Nephron (organoid): ENCODE measurements around the gene ACTL8.

Experiments used
- H3K27ac Mint-ChIP-seq, 3 experiments: 2 replicates each; pipeline ENCODE4 v1.8.0; 2020; ENCODE audit warnings: mixed read lengths in 3 of 3, mild to moderate bottlenecking in 2 of 3, moderate library complexity in 1 of 3
- H3K27me3 Mint-ChIP-seq: 2 replicates; pipeline ENCODE4 v1.8.0; 2021; ENCODE audit warnings: low read depth, mild to moderate bottlenecking, moderate library complexity, mixed read lengths
- H3K36me3 Mint-ChIP-seq: 2 replicates; pipeline ENCODE4 v1.8.0; 2020; ENCODE audit warnings: low read depth, mixed read lengths
- H3K4me1 Mint-ChIP-seq: 2 replicates; pipeline ENCODE4 v1.8.0; 2020; ENCODE audit warnings: mixed read lengths
- H3K4me3 Mint-ChIP-seq, 3 experiments: 2 replicates each; pipeline ENCODE4 v1.8.0; 2020; ENCODE audit warnings: mild to moderate bottlenecking in 3 of 3, mixed read lengths in 3 of 3, moderate library complexity in 2 of 3
- H3K9me3 Mint-ChIP-seq: 2 replicates; pipeline ENCODE4 v1.8.0; 2020; ENCODE audit warnings: mixed read lengths
- TF ChIP-seq, protein P1 (sequence below), 3 experiments: fragments of 200-600 bp; sonication (generic); IDR thresholded peaks; one replicate each; pipeline ENCODE4 v1.5.0; 2021; ENCODE audit warnings: antibody characterized with exemption in 3 of 3; ENCODE audit not compliant: unreplicated experiment in 3 of 3

The ACTL8 gene

DNA sequence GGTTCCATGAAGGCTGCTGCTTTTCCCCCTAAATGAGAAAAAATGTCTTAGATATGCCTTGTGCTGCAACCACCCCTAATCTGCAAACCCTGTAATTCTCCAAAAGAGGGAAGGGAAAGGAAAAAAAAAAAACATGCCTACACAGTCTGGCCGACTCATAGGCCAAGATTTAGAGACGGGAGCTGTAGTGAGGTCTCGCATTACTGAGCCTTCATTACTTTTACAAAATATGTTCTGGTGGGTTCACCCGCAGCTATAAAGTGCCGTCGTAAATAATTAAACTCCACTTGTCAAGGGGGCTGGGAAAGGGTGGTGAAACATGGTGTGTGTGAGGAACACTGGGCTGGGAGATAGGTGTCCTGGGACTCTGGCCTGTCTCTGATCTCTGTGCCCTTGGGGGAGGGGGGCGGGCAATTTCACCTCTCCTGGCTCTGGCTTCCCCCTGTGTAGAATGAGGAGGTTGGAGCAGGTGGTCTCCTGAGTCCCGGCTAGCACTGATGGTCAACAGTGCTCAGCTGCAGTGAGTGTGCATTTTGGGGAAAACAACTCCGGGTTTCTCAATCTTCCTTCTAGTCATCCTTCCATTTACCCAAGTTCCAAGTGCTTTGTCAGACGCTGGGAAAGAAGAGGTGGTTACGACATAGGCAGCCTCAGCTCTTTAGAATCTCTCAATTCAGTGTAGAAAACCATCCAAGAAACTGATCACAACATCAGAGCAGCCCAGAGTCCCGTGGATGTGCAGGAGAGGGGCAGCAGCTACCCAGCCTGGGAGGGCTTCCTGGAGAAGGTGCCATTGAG, 82.3 kb downstream of the ACTL8 start:
- Mint-ChIP-seq H3K4me1 (peaks cover 9% of the 10 kb centered on the region), H3K9me3 (no peaks in the 10 kb centered on the region), H3K27ac (no peak overlapping the region), H3K4me3 (no peak overlapping the region), H3K27me3 (peaks cover 66% of the 10 kb centered on the region), H3K36me3 (no peaks in the 10 kb centered on the region)
- TF ChIP-seq, protein P1, sequence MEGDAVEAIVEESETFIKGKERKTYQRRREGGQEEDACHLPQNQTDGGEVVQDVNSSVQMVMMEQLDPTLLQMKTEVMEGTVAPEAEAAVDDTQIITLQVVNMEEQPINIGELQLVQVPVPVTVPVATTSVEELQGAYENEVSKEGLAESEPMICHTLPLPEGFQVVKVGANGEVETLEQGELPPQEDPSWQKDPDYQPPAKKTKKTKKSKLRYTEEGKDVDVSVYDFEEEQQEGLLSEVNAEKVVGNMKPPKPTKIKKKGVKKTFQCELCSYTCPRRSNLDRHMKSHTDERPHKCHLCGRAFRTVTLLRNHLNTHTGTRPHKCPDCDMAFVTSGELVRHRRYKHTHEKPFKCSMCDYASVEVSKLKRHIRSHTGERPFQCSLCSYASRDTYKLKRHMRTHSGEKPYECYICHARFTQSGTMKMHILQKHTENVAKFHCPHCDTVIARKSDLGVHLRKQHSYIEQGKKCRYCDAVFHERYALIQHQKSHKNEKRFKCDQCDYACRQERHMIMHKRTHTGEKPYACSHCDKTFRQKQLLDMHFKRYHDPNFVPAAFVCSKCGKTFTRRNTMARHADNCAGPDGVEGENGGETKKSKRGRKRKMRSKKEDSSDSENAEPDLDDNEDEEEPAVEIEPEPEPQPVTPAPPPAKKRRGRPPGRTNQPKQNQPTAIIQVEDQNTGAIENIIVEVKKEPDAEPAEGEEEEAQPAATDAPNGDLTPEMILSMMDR (IDR thresholded peaks at IDR 0.05; ENCODE audit: unreplicated experiment in 3 of 3): no peak

DNA sequence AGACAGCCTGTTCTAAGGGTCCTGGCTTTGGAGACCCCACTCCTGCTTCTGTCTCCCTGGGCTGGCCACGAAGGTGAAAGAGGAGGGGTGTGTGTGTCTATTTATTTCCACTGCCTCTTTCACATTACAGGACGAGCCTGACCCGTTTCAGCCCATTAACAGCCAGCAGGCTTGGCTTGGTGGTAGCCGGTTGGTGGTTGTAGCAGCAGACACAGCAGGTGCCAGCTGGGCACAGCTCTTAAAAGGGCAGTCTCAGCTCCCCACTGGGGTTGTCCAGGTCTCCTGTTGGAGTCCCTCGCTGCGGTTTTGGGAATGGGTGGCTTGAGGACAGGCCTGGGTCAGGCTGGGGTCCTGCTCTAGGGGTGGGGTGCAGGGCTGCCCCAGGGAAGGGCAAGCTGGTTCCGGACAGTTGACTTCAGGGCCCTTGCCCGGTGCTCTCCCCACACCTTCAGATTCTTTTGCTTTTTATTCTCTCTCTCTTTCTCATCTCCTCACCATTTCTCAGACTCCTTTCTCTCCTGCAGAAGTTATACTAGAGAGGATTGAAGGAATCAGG, 84.6 kb downstream of the ACTL8 start:
- TF ChIP-seq, protein P1 (IDR thresholded peaks at IDR 0.05; ENCODE audit: unreplicated experiment in 3 of 3): no peak
- Mint-ChIP-seq H3K4me1 (peaks cover 9% of the 10 kb centered on the region), H3K27me3 (peaks cover 73% of the 10 kb centered on the region), H3K27ac (no peak overlapping the region), H3K4me3 (no peak overlapping the region), H3K9me3 (no peaks in the 10 kb centered on the region), H3K36me3 (no peaks in the 10 kb centered on the region)

DNA sequence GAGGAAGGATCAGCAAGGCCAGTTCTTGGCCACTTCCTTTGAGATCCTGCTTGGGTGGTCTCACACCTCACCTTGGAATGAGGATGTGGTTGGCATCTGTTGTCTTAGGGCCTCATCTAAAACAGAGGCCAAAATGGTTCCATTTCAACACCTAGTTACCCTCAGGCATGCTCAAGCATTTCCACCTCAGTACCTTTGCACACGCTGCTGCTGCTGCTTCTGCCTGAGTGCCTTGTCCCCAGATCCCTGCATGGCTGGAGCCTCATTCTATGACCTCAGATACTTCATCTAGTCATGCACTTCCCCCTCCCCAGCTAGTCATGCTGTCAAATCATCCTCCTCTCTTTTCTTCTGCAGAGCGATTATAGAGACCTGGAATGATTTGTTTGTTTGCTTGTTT, 86.8 kb downstream of the ACTL8 start:
- H3K4me1 Mint-ChIP-seq: peaks cover 8% of the 10 kb centered on the region
- H3K9me3 Mint-ChIP-seq: no peaks in the 10 kb centered on the region
- H3K4me3 Mint-ChIP-seq: no peak overlapping the region
- TF ChIP-seq, protein P1 (IDR thresholded peaks at IDR 0.05; ENCODE audit: unreplicated experiment in 3 of 3): no peak
- no peak overlapping the region for H3K27ac Mint-ChIP-seq
- no peaks in the 10 kb centered on the region for H3K36me3 Mint-ChIP-seq
- peaks cover 77% of the 10 kb centered on the region for H3K27me3 Mint-ChIP-seq

DNA sequence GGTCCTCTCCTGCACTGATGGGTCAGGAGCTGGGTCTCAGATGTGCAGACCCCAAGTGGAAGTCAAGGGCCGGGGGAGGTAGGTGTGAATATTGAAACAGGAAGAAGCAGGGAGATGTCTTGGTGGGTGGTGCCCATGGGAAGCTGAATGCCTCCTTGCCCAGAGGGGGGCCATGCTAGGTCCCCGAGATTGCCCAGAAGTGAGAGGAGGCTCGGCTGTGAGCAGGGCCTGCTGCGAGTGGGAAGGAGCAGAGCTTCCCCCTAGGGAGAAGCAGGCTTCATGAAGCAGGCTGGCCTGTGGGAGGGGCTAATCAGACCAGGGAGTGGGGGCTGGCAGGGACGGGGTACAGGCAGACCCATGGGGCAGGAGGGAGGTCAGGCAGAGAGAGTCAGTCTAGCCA, 87.6 kb downstream of the ACTL8 start:
- Mint-ChIP-seq H3K4me3 (no peak overlapping the region), H3K4me1 (peaks cover under 1% of the 10 kb centered on the region), H3K9me3 (no peaks in the 10 kb centered on the region), H3K27me3 (peaks cover 77% of the 10 kb centered on the region), H3K36me3 (no peaks in the 10 kb centered on the region), H3K27ac (no peak overlapping the region)
- TF ChIP-seq, protein P1 (IDR thresholded peaks at IDR 0.05; ENCODE audit: unreplicated experiment in 3 of 3): no peak

DNA sequence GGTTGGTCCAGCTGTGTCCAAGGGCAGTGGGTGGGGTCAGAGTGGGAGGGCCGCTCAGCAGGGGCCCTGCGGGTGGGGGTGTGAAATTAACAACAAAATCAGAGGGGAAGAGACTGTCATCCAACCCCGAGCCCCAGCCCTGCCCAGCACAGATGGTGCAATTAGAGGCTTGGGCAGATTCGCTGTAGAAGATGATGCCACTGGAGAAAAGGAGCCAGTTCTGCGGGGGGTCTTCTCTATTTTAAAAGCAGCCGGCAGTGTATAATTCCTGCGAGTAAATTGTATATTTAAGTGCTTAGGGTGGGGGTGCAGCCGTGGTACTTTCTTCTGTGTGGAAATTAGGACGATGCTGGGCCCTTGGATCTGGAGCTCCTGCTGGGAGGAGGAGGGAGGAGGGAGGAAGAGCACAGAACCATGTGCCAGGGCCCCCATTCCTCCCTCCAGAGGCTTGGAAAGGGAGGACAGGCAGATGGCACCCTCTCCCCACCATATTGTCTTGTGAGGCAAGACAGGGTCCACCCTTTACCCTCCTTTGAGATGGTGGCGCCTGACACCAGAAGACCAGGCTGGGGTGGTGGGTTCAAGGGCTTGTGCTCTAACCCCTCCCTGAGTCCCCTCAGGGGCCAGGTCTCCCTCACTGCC, 89.2 kb downstream of the ACTL8 start:
- Mint-ChIP-seq H3K9me3 (no peaks in the 10 kb centered on the region), H3K4me1 (no peaks in the 10 kb centered on the region), H3K4me3 (no peak overlapping the region), H3K27ac (no peak overlapping the region), H3K27me3 (peaks cover 76% of the 10 kb centered on the region), H3K36me3 (no peaks in the 10 kb centered on the region)
- TF ChIP-seq, protein P1 (IDR thresholded peaks at IDR 0.05; ENCODE audit: unreplicated experiment in 3 of 3): no peak
